GM12873 (cell line): ENCODE data around the gene DOCK1.

Experiments used
- CTCF ChIP-seq: IDR thresholded peaks from 2 replicates; pipeline ENCODE4 v1.5.1; 2012; ENCODE audit warnings: low read depth, mild to moderate bottlenecking, moderate library complexity, low read length, control low read depth; ENCODE audit not compliant: insufficient read depth; ENCODE audit errors: missing control alignments

DOCK1 gene

GRCh38 chr10:127345231-127345965 is 440.2 kb downstream of the DOCK1 start:
- no peak for TF ChIP-seq CTCF

- no peak for TF ChIP-seq CTCF
Observed at GRCh38 chr10:127346604-127347003, 441.4 kb downstream of the DOCK1 start.

- TF ChIP-seq CTCF = no peak
Observed at GRCh38 chr10:127347202-127347959, 442.2 kb downstream of the DOCK1 start.

GRCh38 chr10:127349737-127350136 is 444.5 kb downstream of the DOCK1 start:
- TF ChIP-seq CTCF = no peak

- no peak for TF ChIP-seq CTCF
Observed at GRCh38 chr10:127351542-127351941, 446.3 kb downstream of the DOCK1 start.

- no peak for TF ChIP-seq CTCF
Observed at GRCh38 chr10:127353544-127353943, 448.3 kb downstream of the DOCK1 start.

- TF ChIP-seq CTCF = no peak
Observed at GRCh38 chr10:127354255-127354654, 449.0 kb downstream of the DOCK1 start.
